ENCODE measurements around the gene SAE1. TPM values are rescaled to one million over a fixed set of nuclear protein-coding genes. Genes with fewer than 3 reads are reported as not detected.

Gene SAE1
- total RNA-seq, 1 experiment from 2014 or later, result 324 TPM

GRCh38 chr19:47145639-47146486, 15.2 kb downstream of the SAE1 start:
- H3K27me3 ChIP-seq (replicated peaks), result no peaks in the 10 kb centered on the region
- peaks cover 94% of the 10 kb centered on the region for H3K36me3 ChIP-seq
- H3K27ac ChIP-seq, result no peak overlapping the region

GRCh38 chr19:47146920-47147319, 16.3 kb downstream of the SAE1 start:
- H3K36me3 ChIP-seq, result peaks cover 97% of the 10 kb centered on the region
- no peak overlapping the region for H3K27ac ChIP-seq
- no peak for DNase-seq (ENCODE audit: low read depth in 1 of 2, low spot score in 2 of 2)
- H3K4me3 ChIP-seq, result no peak overlapping the region
- H3K27me3 ChIP-seq (replicated peaks), result no peaks in the 10 kb centered on the region
- H3K9me3 ChIP-seq (replicated peaks), result no peaks in the 10 kb centered on the region
- H3K4me1 ChIP-seq (replicated peaks), result peaks cover 6% of the 10 kb centered on the region

More at GRCh38 chr19:47145639-47146486, 15.2 kb downstream of the SAE1 start:
- Histone ChIP-seq H3K9me3 (replicated peaks) (no peaks in the 10 kb centered on the region), H3K4me1 (replicated peaks) (peaks cover 17% of the 10 kb centered on the region), H3K4me3 (no peak overlapping the region)
- no peak for DNase-seq (ENCODE audit: low read depth in 1 of 2, low spot score in 2 of 2)

GRCh38 chr19:47151627-47152026, 21.0 kb downstream of the SAE1 start:
- H3K4me1 ChIP-seq (replicated peaks), result peaks cover 12% of the 10 kb centered on the region
- no peaks in the 10 kb centered on the region for H3K9me3 ChIP-seq (replicated peaks)
- H3K36me3 ChIP-seq, result peaks cover 95% of the 10 kb centered on the region
- no peak for DNase-seq (ENCODE audit: low read depth in 1 of 2, low spot score in 2 of 2)
- no peak overlapping the region for H3K4me3 ChIP-seq
- no peak overlapping the region for H3K27ac ChIP-seq
- H3K27me3 ChIP-seq (replicated peaks), result no peaks in the 10 kb centered on the region

- DNase-seq (ENCODE audit: low read depth in 1 of 2, low spot score in 2 of 2), result no peak
- H3K4me3 ChIP-seq, result no peak overlapping the region
- H3K9me3 ChIP-seq (replicated peaks), result no peaks in the 10 kb centered on the region
- H3K36me3 ChIP-seq, result peaks cover 95% of the 10 kb centered on the region
- no peak overlapping the region for H3K27ac ChIP-seq
- H3K4me1 ChIP-seq (replicated peaks), result peaks cover 18% of the 10 kb centered on the region
- no peaks in the 10 kb centered on the region for H3K27me3 ChIP-seq (replicated peaks)
Measured at GRCh38 chr19:47152205-47152604, 21.6 kb downstream of the SAE1 start.

- DNase-seq (ENCODE audit: low read depth in 1 of 2, low spot score in 2 of 2), result no peak
- Histone ChIP-seq H3K36me3 (peaks cover 95% of the 10 kb centered on the region), H3K4me1 (replicated peaks) (peaks cover 22% of the 10 kb centered on the region), H3K27me3 (replicated peaks) (no peaks in the 10 kb centered on the region), H3K9me3 (replicated peaks) (no peaks in the 10 kb centered on the region), H3K4me3 (no peak overlapping the region), H3K27ac (no peak overlapping the region)
Measured at GRCh38 chr19:47152632-47153031, 22.0 kb downstream of the SAE1 start.

GRCh38 chr19:47153266-47153665, 22.6 kb downstream of the SAE1 start:
- no peaks in the 10 kb centered on the region for H3K9me3 ChIP-seq (replicated peaks)
- H3K27ac ChIP-seq, result no peak overlapping the region
- peaks cover 95% of the 10 kb centered on the region for H3K36me3 ChIP-seq
- no peak overlapping the region for H3K4me3 ChIP-seq
- H3K27me3 ChIP-seq (replicated peaks), result no peaks in the 10 kb centered on the region
- H3K4me1 ChIP-seq (replicated peaks), result peaks cover 28% of the 10 kb centered on the region
- no peak for DNase-seq (ENCODE audit: low read depth in 1 of 2, low spot score in 2 of 2)

GRCh38 chr19:47155148-47155547, 24.5 kb downstream of the SAE1 start:
- peaks cover 94% of the 10 kb centered on the region for H3K36me3 ChIP-seq
- H3K27me3 ChIP-seq (replicated peaks), result no peaks in the 10 kb centered on the region
- H3K27ac ChIP-seq, result no peak overlapping the region
- H3K9me3 ChIP-seq (replicated peaks), result no peaks in the 10 kb centered on the region
- H3K4me3 ChIP-seq, result no peak overlapping the region
- H3K4me1 ChIP-seq (replicated peaks), result peaks cover 44% of the 10 kb centered on the region
- no peak for DNase-seq (ENCODE audit: low read depth in 1 of 2, low spot score in 2 of 2)

- Histone ChIP-seq H3K27me3 (replicated peaks) (no peaks in the 10 kb centered on the region), H3K4me3 (no peak overlapping the region), H3K9me3 (replicated peaks) (no peaks in the 10 kb centered on the region), H3K27ac (peak overlapping the region; percentile 73), H3K4me1 (replicated peaks) (peaks cover 44% of the 10 kb centered on the region), H3K36me3 (peaks cover 93% of the 10 kb centered on the region)
- DNase-seq (ENCODE audit: low read depth in 1 of 2, low spot score in 2 of 2), result peak in 1 of 2 experiments; percentile 33
Measured at GRCh38 chr19:47156861-47157430, 26.3 kb downstream of the SAE1 start.

GRCh38 chr19:47157431-47158321, 27.0 kb downstream of the SAE1 start:
- Histone ChIP-seq H3K4me1 (replicated peaks) (peaks cover 44% of the 10 kb centered on the region), H3K4me3 (no peak overlapping the region), H3K27ac (peak overlapping the region; percentile 73), H3K36me3 (peaks cover 93% of the 10 kb centered on the region), H3K27me3 (replicated peaks) (no peaks in the 10 kb centered on the region), H3K9me3 (replicated peaks) (no peaks in the 10 kb centered on the region)
- DNase-seq (ENCODE audit: low read depth in 1 of 2, low spot score in 2 of 2), result peak; percentile 79 to 88

GRCh38 chr19:47158367-47158791, 27.7 kb downstream of the SAE1 start:
- H3K27me3 ChIP-seq (replicated peaks), result no peaks in the 10 kb centered on the region
- H3K27ac ChIP-seq, result peak overlapping the region; percentile 73
- H3K4me1 ChIP-seq (replicated peaks), result peaks cover 44% of the 10 kb centered on the region
- peaks cover 91% of the 10 kb centered on the region for H3K36me3 ChIP-seq
- H3K9me3 ChIP-seq (replicated peaks), result no peaks in the 10 kb centered on the region
- DNase-seq (ENCODE audit: low read depth in 1 of 2, low spot score in 2 of 2), result no peak
- no peak overlapping the region for H3K4me3 ChIP-seq

- Histone ChIP-seq H3K4me3 (no peak overlapping the region), H3K27ac (peak overlapping the region; percentile 73), H3K4me1 (replicated peaks) (peaks cover 44% of the 10 kb centered on the region), H3K27me3 (replicated peaks) (no peaks in the 10 kb centered on the region), H3K36me3 (peaks cover 85% of the 10 kb centered on the region), H3K9me3 (replicated peaks) (no peaks in the 10 kb centered on the region)
- peak; percentile 53 to 70 for DNase-seq (ENCODE audit: low read depth in 1 of 2, low spot score in 2 of 2)
Measured at GRCh38 chr19:47158879-47159503, 28.4 kb downstream of the SAE1 start.

GRCh38 chr19:47161876-47162489, 31.3 kb downstream of the SAE1 start:
- no peak for DNase-seq (ENCODE audit: low read depth in 1 of 2, low spot score in 2 of 2)
- Histone ChIP-seq H3K27me3 (replicated peaks) (no peaks in the 10 kb centered on the region), H3K36me3 (peaks cover 77% of the 10 kb centered on the region), H3K4me3 (no peak overlapping the region), H3K4me1 (replicated peaks) (peaks cover 29% of the 10 kb centered on the region), H3K27ac (no peak overlapping the region), H3K9me3 (replicated peaks) (no peaks in the 10 kb centered on the region)

- H3K27me3 ChIP-seq (replicated peaks), result no peaks in the 10 kb centered on the region
- peaks cover 80% of the 10 kb centered on the region for H3K36me3 ChIP-seq
- H3K9me3 ChIP-seq (replicated peaks), result no peaks in the 10 kb centered on the region
- no peak overlapping the region for H3K4me3 ChIP-seq
- H3K27ac ChIP-seq, result no peak overlapping the region
- H3K4me1 ChIP-seq (replicated peaks), result no peaks in the 10 kb centered on the region
- DNase-seq (ENCODE audit: low read depth in 1 of 2, low spot score in 2 of 2), result no peak
Measured at GRCh38 chr19:47168065-47168464, 37.4 kb downstream of the SAE1 start.
